ENCODE data around the gene NATD1.

DNA sequence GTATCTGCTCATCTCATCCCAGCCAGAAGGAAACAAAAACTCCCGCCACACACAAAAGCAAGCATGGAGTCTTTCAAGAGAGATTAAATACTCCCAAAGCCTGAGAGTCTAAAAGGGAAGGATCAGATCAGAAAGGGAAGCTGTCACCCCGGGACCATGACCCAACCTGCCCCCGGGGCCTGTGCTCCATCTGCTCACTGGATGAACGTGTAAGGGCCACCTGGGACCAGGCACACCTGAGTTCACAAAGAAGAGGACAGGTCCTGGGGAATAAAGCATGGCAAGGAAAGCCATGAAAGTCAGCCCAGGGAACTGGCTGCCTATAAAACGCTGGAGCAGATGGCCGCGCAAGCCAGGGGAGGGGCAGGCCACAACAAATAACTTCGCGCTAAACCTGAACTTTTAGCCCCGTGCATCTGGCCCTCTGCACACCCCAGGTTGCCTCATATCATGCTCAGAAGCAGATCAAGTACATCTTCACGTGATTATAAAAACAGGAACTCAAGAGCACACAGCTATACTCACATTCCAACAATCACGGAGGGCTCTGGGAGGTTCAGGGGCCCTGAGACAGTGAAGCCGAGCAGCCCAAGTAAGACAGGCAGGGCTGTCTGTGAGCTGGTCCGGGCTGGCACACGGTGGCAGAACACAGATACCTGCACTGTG, 42.7 kb downstream of the NATD1 start:
- TF ChIP-seq, protein P1, sequence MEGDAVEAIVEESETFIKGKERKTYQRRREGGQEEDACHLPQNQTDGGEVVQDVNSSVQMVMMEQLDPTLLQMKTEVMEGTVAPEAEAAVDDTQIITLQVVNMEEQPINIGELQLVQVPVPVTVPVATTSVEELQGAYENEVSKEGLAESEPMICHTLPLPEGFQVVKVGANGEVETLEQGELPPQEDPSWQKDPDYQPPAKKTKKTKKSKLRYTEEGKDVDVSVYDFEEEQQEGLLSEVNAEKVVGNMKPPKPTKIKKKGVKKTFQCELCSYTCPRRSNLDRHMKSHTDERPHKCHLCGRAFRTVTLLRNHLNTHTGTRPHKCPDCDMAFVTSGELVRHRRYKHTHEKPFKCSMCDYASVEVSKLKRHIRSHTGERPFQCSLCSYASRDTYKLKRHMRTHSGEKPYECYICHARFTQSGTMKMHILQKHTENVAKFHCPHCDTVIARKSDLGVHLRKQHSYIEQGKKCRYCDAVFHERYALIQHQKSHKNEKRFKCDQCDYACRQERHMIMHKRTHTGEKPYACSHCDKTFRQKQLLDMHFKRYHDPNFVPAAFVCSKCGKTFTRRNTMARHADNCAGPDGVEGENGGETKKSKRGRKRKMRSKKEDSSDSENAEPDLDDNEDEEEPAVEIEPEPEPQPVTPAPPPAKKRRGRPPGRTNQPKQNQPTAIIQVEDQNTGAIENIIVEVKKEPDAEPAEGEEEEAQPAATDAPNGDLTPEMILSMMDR (IDR thresholded peaks at IDR 0.05; ENCODE audit: insufficient read depth, low read depth, low read length): no peak
- no peak for TF ChIP-seq EZH2 (IDR thresholded peaks at IDR 0.05; ENCODE audit: insufficient read depth, low read length)
